HCT116 (cell line): ENCODE results near the gene CCNA2. TPM values are rescaled to one million over a fixed set of nuclear protein-coding genes. Genes with fewer than 3 reads are reported as not detected.

Experiments used
- ATAC-seq: fragments of 200-7000 bp; cut with Tn5 transposase; 2 replicates; pipeline ENCODE4 v1.9.1; 2020; ENCODE audit warnings: mild to moderate bottlenecking, moderate library complexity
- BruUV-seq: library from RNA; stranded (reverse); fragments of 400-500 nt; replicated peaks from 2 replicates; lab custom pipeline; 2021; lab: Mats Ljungman, UMichigan
- CTCF ChIA-PET: fragments of 300-600 bp; sonication (Branson Sonifier 250); formaldehyde crosslinking; loops from one replicate; lab custom pipeline; 2021; ENCODE audit warnings: antibody characterized with exemption; lab: Charles Lee
- POLR2A ChIA-PET: fragments of 300-600, 350-600 bp; sonication (Branson Sonifier 250); formaldehyde crosslinking; loops from one replicate; lab custom pipeline; 2021; ENCODE audit warnings: antibody characterized with exemption; lab: Charles Lee
- RAD21 ChIA-PET, 2 experiments: fragments of 300-600 bp; sonication (Branson Sonifier 250); formaldehyde crosslinking; loops; one replicate each; lab custom pipeline; 2023; ENCODE audit warnings: low total read pairs in 2 of 2; ENCODE audit not compliant: uncharacterized antibody in 2 of 2, unreplicated experiment in 2 of 2, low non-redundant PET in 1 of 2; lab: Charles Lee
- DNase-seq: peaks from one replicate; pipeline ENCODE4 v3.0.0-alpha.2; 2010; ENCODE audit warnings: low read depth, low spot score
- H2AFZ ChIP-seq: fragments of 200-600 bp; shearing (Covaris generic), sonication (generic); 2 replicates; pipeline ENCODE4 v1.6.1; 2017; ENCODE audit warnings: low read depth, mixed run types, mixed read lengths, antibody characterized with exemption, low read length; ENCODE audit not compliant: poor library complexity, severe bottlenecking
- H3K27ac ChIP-seq: 2 replicates; pipeline ENCODE4 v1.5.1; 2012; ENCODE audit warnings: low read depth, low read length
- H3K27me3 ChIP-seq: fragments of 200-600 bp; sonication (generic); 2 replicates; pipeline ENCODE4 v1.6.1; 2016; ENCODE audit warnings: mixed run types, low read length, mixed read lengths; ENCODE audit not compliant: insufficient read depth
- H3K36me3 ChIP-seq, 2 experiments: fragments of 200-500 bp in 1 of 2; fragments of 200-600 bp in 1 of 2; sonication (Bioruptor generic) in 1 of 2; sonication (generic) in 1 of 2; 2 replicates each; pipeline versions ENCODE4 v1.5.1 to v1.6.1; 2014 to 2016; ENCODE audit warnings: low read length in 2 of 2, inconsistent platforms in 1 of 2, mixed read lengths in 1 of 2, mixed run types in 1 of 2; ENCODE audit not compliant: insufficient read depth in 2 of 2, control insufficient read depth in 1 of 2
- H3K4me1 ChIP-seq, 2 experiments: fragments of 200-600 bp in 1 of 2; sonication (generic) in 1 of 2; 2 replicates each; pipeline versions ENCODE4 v1.5.1 to v1.6.1; 2012 to 2017; ENCODE audit warnings: low read length in 2 of 2, inconsistent platforms in 1 of 2, mild to moderate bottlenecking in 1 of 2, mixed read lengths in 1 of 2, mixed run types in 1 of 2, moderate library complexity in 1 of 2; ENCODE audit not compliant: insufficient read depth in 2 of 2, control insufficient read depth in 1 of 2
- H3K4me2 ChIP-seq: fragments of 200-600 bp; sonication (generic); 2 replicates; pipeline ENCODE4 v1.6.1; 2017; ENCODE audit warnings: mixed run types, low read length, mixed read lengths
- H3K4me3 ChIP-seq, 2 experiments: fragments of 200-600 bp in 1 of 2; sonication (generic) in 1 of 2; replicated peaks in 1 of 2; 2 replicates each; pipeline ENCODE4 v1.5.1; 2011 to 2016; ENCODE audit warnings: low read length in 2 of 2, control low read depth in 1 of 2, low read depth in 1 of 2, mild to moderate bottlenecking in 1 of 2, mixed read lengths in 1 of 2, mixed run types in 1 of 2
- H3K79me2 ChIP-seq: fragments of 200-600 bp; sonication (generic); 2 replicates; pipeline ENCODE4 v1.6.1; 2017; ENCODE audit warnings: mild to moderate bottlenecking, mixed run types, low read length, moderate library complexity, mixed read lengths; ENCODE audit not compliant: insufficient read depth
- H3K9ac ChIP-seq: fragments of 200-600 bp; sonication (generic); 2 replicates; pipeline ENCODE4 v1.6.1; 2016; ENCODE audit warnings: low read length, mixed read lengths
- H3K9me2 ChIP-seq: fragments of 200-600 bp; sonication (generic), shearing (Covaris generic); 2 replicates; pipeline ENCODE4 v1.6.1; 2017; ENCODE audit warnings: mixed run types, mild to moderate bottlenecking, moderate library complexity; ENCODE audit not compliant: insufficient read depth
- H3K9me3 ChIP-seq, 2 experiments: fragments of 200-500 bp in 1 of 2; fragments of 200-600 bp in 1 of 2; sonication (Bioruptor generic) in 1 of 2; sonication (generic) in 1 of 2; 2 replicates each; pipeline ENCODE4 v1.6.1; 2014 to 2017; ENCODE audit warnings: low read length in 2 of 2, mixed read lengths in 2 of 2, inconsistent platforms in 1 of 2, low read depth in 1 of 2, mild to moderate bottlenecking in 1 of 2, mixed run types in 1 of 2, moderate library complexity in 1 of 2; ENCODE audit not compliant: control insufficient read depth in 1 of 2, insufficient read depth in 1 of 2
- H4K20me1 ChIP-seq: fragments of 200-600 bp; sonication (generic), shearing (Covaris generic); 2 replicates; pipeline ENCODE4 v1.6.1; 2017; ENCODE audit warnings: mixed run types, mild to moderate bottlenecking, moderate library complexity; ENCODE audit not compliant: insufficient read depth
- CBX3 ChIP-seq: IDR thresholded peaks from 2 replicates; pipeline ENCODE4 v1.6.1; 2012; ENCODE audit warnings: low read depth
- CEBPB ChIP-seq: IDR thresholded peaks from 2 replicates; pipeline ENCODE4 v1.6.1; 2012; ENCODE audit warnings: low read depth
- EZH2 ChIP-seq: fragments of 200-600 bp; sonication (generic); IDR thresholded peaks from 2 replicates; pipeline ENCODE4 v1.6.1; 2017; ENCODE audit warnings: antibody characterized with exemption, mixed run types
- POLR2A ChIP-seq: IDR thresholded peaks from 2 replicates; pipeline ENCODE4 v1.7.0; 2011; ENCODE audit warnings: borderline replicate concordance; ENCODE audit not compliant: insufficient read depth, insufficient read length; ENCODE audit errors: extremely low read depth
- POLR2AphosphoS5 ChIP-seq: IDR thresholded peaks from 2 replicates; pipeline ENCODE4 v1.6.1; 2011; ENCODE audit warnings: mild to moderate bottlenecking, low read depth, low read length, moderate library complexity
- SIN3A ChIP-seq: IDR thresholded peaks from 2 replicates; pipeline ENCODE4 v1.6.1; 2012; ENCODE audit warnings: low read depth
- SRF ChIP-seq: IDR thresholded peaks from 2 replicates; pipeline ENCODE4 v1.6.1; 2012; ENCODE audit warnings: low read depth
- TCF7L2 ChIP-seq: IDR thresholded peaks from 2 replicates; pipeline ENCODE4 v1.7.0; 2011; ENCODE audit warnings: borderline replicate concordance, inconsistent platforms; ENCODE audit not compliant: insufficient read depth, insufficient read length; ENCODE audit errors: extremely low read depth
- YY1 ChIP-seq: IDR thresholded peaks from 2 replicates; pipeline ENCODE4 v1.6.1; 2011; ENCODE audit warnings: low read length, low read depth, moderate library complexity, mild to moderate bottlenecking; ENCODE audit not compliant: insufficient replicate concordance; ENCODE audit errors: extremely low read depth
- ZFX ChIP-seq: fragments of 450-650 bp; IDR thresholded peaks from 2 replicates; pipeline ENCODE4 v1.6.1; 2017
- ZNF274 ChIP-seq: fragments of 200-500 bp; sonication (Bioruptor generic); IDR thresholded peaks from 2 replicates; pipeline ENCODE4 v1.6.1; 2014; ENCODE audit warnings: mild to moderate bottlenecking, low read depth, low read length, inconsistent platforms
- intact Hi-C: fragments of 100-400 bp; cut with micrococcal nuclease; formaldehyde crosslinking; loops from 2 replicates; pipeline ENCODE4 v1.10.0; 2022
- total RNA-seq: library from RNA; stranded (reverse); gene quantifications from one replicate; pipeline ENCODE4 v1.2.1, GENCODE V29; 2021; ENCODE audit not compliant: unreplicated experiment
- TF ChIP-seq, protein P1 (sequence below): IDR thresholded peaks from 2 replicates; pipeline ENCODE4 v1.6.1; 2012
- TF ChIP-seq, protein P2 (sequence below): IDR thresholded peaks from 2 replicates; pipeline ENCODE4 v1.6.1; 2012; ENCODE audit warnings: low read depth
- TF ChIP-seq, protein P3 (sequence below): IDR thresholded peaks from 2 replicates; pipeline ENCODE4 v1.6.1; 2012

The CCNA2 gene
- total RNA-seq, 1 experiment from 2014 or later = 75.4 TPM

DNA sequence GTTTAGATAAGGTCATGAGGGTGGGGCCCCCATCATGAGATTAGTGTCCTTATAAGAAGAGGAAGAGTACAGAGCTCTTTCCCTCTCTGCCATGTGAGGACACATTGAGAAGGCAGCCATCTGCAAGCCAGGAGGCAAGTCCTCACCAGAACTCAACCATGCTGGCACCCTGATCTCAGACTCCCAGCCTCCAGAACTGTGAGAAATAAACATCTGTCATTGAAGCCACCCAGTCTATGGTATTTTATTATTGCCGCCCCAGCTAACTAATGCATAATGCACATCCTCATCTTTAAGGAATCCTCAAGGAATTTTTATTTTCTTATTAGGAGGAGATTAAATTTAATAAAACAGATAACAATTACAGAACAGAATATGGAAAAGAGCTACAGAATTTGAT is 39.3 kb downstream of the CCNA2 start:
- TF ChIP-seq SIN3A = no peak
- TF ChIP-seq, all 23 proteins: peak for 0
- H2AFZ ChIP-seq = no peak overlapping the region
- CTCF ChIA-PET = no interaction called here
- no peak for DNase-seq
- no peaks in the 10 kb centered on the region for H3K36me3 ChIP-seq
- H3K27me3 ChIP-seq = no peaks in the 10 kb centered on the region
- ATAC-seq = no peak
- no peaks in the 10 kb centered on the region for H4K20me1 ChIP-seq
- POLR2A ChIA-PET = no interaction called here
- H3K4me2 ChIP-seq = no peak overlapping the region
- no peaks in the 10 kb centered on the region for H3K4me1 ChIP-seq
- no peak overlapping the region for H3K4me3 ChIP-seq
- H3K79me2 ChIP-seq = no peaks in the 10 kb centered on the region
- H3K9ac ChIP-seq = no peak overlapping the region
- H3K9me3 ChIP-seq = no peaks in the 10 kb centered on the region
- H3K27ac ChIP-seq = no peak overlapping the region
- RAD21 ChIA-PET = no interaction called here
- no TSS peak for BruUV-seq
- intact Hi-C loops = no loop called here
- no peaks in the 10 kb centered on the region for H3K9me2 ChIP-seq

DNA sequence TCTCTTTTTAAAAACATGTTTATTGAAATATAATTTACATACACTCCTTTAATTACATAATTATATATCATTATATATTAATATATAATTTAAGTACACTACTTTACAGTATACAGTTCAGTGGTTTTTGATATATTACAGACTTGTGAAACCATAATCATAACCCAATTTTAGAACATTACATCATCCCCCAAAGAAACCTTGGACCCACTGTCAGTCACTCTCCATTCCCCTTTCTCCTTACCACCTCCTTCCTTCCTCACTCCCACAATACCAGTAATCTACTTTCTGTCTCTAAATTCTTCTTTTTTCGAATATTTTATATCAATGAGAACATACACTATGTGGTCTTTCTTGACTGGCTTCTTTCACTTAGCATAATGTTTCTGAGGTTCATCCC is 40.5 kb downstream of the CCNA2 start:
- no TSS peak for BruUV-seq
- Histone ChIP-seq H3K4me1 (no peaks in the 10 kb centered on the region), H3K36me3 (no peaks in the 10 kb centered on the region), H3K9me2 (no peaks in the 10 kb centered on the region), H3K9ac (no peak overlapping the region), H4K20me1 (no peaks in the 10 kb centered on the region), H3K79me2 (no peaks in the 10 kb centered on the region), H3K27me3 (no peaks in the 10 kb centered on the region), H3K27ac (no peak overlapping the region), H2AFZ (no peak overlapping the region), H3K4me2 (no peak overlapping the region), H3K4me3 (no peak overlapping the region), H3K9me3 (no peaks in the 10 kb centered on the region)
- DNase-seq = no peak
- POLR2A ChIA-PET = no interaction called here
- RAD21 ChIA-PET = no interaction called here
- TF ChIP-seq, protein P1, sequence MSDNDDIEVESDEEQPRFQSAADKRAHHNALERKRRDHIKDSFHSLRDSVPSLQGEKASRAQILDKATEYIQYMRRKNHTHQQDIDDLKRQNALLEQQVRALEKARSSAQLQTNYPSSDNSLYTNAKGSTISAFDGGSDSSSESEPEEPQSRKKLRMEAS = no peak
- TF ChIP-seq YY1 (no peak), POLR2AphosphoS5 (no peak), ZNF274 (no peak), ZFX (no peak), CEBPB (no peak), TCF7L2 (no peak), SRF (no peak), CBX3 (no peak), SIN3A (no peak), POLR2A (no peak), EZH2 (no peak)
- TF ChIP-seq, protein P2, sequence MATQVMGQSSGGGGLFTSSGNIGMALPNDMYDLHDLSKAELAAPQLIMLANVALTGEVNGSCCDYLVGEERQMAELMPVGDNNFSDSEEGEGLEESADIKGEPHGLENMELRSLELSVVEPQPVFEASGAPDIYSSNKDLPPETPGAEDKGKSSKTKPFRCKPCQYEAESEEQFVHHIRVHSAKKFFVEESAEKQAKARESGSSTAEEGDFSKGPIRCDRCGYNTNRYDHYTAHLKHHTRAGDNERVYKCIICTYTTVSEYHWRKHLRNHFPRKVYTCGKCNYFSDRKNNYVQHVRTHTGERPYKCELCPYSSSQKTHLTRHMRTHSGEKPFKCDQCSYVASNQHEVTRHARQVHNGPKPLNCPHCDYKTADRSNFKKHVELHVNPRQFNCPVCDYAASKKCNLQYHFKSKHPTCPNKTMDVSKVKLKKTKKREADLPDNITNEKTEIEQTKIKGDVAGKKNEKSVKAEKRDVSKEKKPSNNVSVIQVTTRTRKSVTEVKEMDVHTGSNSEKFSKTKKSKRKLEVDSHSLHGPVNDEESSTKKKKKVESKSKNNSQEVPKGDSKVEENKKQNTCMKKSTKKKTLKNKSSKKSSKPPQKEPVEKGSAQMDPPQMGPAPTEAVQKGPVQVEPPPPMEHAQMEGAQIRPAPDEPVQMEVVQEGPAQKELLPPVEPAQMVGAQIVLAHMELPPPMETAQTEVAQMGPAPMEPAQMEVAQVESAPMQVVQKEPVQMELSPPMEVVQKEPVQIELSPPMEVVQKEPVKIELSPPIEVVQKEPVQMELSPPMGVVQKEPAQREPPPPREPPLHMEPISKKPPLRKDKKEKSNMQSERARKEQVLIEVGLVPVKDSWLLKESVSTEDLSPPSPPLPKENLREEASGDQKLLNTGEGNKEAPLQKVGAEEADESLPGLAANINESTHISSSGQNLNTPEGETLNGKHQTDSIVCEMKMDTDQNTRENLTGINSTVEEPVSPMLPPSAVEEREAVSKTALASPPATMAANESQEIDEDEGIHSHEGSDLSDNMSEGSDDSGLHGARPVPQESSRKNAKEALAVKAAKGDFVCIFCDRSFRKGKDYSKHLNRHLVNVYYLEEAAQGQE = no peak
- TF ChIP-seq, protein P3, sequence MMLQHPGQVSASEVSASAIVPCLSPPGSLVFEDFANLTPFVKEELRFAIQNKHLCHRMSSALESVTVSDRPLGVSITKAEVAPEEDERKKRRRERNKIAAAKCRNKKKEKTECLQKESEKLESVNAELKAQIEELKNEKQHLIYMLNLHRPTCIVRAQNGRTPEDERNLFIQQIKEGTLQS = no peak
- intact Hi-C loops = no loop called here
- no peak for ATAC-seq
- CTCF ChIA-PET = no interaction called here
